HL-60 (cell line): ENCODE results near the gene SEPTIN11.

Source experiments
- DNase-seq, 2 experiments: peaks; one replicate each; pipeline ENCODE4 v3.0.0-alpha.2; 2010 to 2020; ENCODE audit warnings: low read depth in 1 of 2, low spot score in 1 of 2
- H3K27ac ChIP-seq: fragments of 250-450 bp; sonication (Bioruptor Pico); replicated peaks from 2 replicates; pipeline ENCODE4 v1.5.1; 2020; ENCODE audit warnings: mild to moderate bottlenecking, moderate library complexity
- H3K27me3 ChIP-seq: fragments of 250-450 bp; sonication (Bioruptor Pico); 2 replicates; pipeline ENCODE4 v1.5.1; 2021; ENCODE audit warnings: mild to moderate bottlenecking, moderate library complexity; ENCODE audit not compliant: insufficient read depth, poor library complexity, severe bottlenecking
- H3K4me3 ChIP-seq: replicated peaks from 2 replicates; pipeline ENCODE4 v1.5.1; 2011; ENCODE audit warnings: mild to moderate bottlenecking, control low read depth, low read length; ENCODE audit not compliant: insufficient read depth
- GABPA ChIP-seq: IDR thresholded peaks from 2 replicates; pipeline ENCODE4 v1.6.1; 2012; ENCODE audit warnings: low read depth
- POLR2AphosphoS5 ChIP-seq: IDR thresholded peaks from 2 replicates; pipeline ENCODE4 v1.6.1; 2012; ENCODE audit warnings: low read depth
- SPI1 ChIP-seq: IDR thresholded peaks from 2 replicates; pipeline ENCODE4 v1.6.1; 2012; ENCODE audit warnings: low read depth, mild to moderate bottlenecking, borderline replicate concordance
- TF ChIP-seq, protein P1 (sequence below): IDR thresholded peaks from 2 replicates; pipeline ENCODE4 v1.6.1; 2012; ENCODE audit warnings: low read depth; ENCODE audit not compliant: insufficient replicate concordance
- TF ChIP-seq, protein P2 (sequence below): IDR thresholded peaks from one replicate; pipeline ENCODE4 v1.5.1; 2011; ENCODE audit warnings: low read length, control low read depth, inconsistent platforms; ENCODE audit not compliant: insufficient read depth

Gene SEPTIN11

GRCh38 chr4:76955182-76955581, 5.6 kb downstream of the SEPTIN11 start:
- no peak for DNase-seq
- H3K4me3 ChIP-seq, result no peak overlapping the region
- TF ChIP-seq SPI1 (no peak), POLR2AphosphoS5 (no peak), GABPA (no peak)
- TF ChIP-seq, protein P1, sequence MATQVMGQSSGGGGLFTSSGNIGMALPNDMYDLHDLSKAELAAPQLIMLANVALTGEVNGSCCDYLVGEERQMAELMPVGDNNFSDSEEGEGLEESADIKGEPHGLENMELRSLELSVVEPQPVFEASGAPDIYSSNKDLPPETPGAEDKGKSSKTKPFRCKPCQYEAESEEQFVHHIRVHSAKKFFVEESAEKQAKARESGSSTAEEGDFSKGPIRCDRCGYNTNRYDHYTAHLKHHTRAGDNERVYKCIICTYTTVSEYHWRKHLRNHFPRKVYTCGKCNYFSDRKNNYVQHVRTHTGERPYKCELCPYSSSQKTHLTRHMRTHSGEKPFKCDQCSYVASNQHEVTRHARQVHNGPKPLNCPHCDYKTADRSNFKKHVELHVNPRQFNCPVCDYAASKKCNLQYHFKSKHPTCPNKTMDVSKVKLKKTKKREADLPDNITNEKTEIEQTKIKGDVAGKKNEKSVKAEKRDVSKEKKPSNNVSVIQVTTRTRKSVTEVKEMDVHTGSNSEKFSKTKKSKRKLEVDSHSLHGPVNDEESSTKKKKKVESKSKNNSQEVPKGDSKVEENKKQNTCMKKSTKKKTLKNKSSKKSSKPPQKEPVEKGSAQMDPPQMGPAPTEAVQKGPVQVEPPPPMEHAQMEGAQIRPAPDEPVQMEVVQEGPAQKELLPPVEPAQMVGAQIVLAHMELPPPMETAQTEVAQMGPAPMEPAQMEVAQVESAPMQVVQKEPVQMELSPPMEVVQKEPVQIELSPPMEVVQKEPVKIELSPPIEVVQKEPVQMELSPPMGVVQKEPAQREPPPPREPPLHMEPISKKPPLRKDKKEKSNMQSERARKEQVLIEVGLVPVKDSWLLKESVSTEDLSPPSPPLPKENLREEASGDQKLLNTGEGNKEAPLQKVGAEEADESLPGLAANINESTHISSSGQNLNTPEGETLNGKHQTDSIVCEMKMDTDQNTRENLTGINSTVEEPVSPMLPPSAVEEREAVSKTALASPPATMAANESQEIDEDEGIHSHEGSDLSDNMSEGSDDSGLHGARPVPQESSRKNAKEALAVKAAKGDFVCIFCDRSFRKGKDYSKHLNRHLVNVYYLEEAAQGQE, result no peak
- TF ChIP-seq, protein P2, sequence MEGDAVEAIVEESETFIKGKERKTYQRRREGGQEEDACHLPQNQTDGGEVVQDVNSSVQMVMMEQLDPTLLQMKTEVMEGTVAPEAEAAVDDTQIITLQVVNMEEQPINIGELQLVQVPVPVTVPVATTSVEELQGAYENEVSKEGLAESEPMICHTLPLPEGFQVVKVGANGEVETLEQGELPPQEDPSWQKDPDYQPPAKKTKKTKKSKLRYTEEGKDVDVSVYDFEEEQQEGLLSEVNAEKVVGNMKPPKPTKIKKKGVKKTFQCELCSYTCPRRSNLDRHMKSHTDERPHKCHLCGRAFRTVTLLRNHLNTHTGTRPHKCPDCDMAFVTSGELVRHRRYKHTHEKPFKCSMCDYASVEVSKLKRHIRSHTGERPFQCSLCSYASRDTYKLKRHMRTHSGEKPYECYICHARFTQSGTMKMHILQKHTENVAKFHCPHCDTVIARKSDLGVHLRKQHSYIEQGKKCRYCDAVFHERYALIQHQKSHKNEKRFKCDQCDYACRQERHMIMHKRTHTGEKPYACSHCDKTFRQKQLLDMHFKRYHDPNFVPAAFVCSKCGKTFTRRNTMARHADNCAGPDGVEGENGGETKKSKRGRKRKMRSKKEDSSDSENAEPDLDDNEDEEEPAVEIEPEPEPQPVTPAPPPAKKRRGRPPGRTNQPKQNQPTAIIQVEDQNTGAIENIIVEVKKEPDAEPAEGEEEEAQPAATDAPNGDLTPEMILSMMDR, result no peak
- H3K27me3 ChIP-seq, result no peaks in the 10 kb centered on the region
- no peak overlapping the region for H3K27ac ChIP-seq

- no peak for DNase-seq
- TF ChIP-seq, protein P1, result no peak
- no peak for TF ChIP-seq SPI1
- TF ChIP-seq GABPA, result no peak
- Histone ChIP-seq H3K27me3 (no peaks in the 10 kb centered on the region), H3K4me3 (no peak overlapping the region), H3K27ac (no peak overlapping the region)
Observed at GRCh38 chr4:76957004-76957738, 7.6 kb downstream of the SEPTIN11 start.

DNA sequence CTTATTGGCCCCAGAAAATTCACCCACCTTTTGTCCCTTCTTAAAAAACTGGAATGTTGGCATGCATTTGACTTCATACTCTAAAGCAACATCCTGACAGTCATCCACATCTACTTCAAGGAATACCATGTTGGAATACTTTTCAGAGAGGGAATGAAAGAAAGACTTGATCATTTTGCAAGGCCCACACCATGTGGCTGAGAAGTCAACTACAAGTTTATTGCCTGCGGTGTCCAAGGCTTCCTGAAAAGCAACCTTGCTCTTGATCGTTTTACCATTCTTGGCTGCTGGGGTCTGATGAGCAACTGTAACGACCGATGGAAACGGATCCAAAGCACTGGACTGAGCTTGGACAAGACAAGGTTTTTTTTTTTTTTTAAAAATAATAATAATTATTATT, 9.3 kb downstream of the SEPTIN11 start:
- H3K27me3 ChIP-seq, result no peaks in the 10 kb centered on the region
- no peak for DNase-seq
- H3K4me3 ChIP-seq, result no peak overlapping the region
- no peak overlapping the region for H3K27ac ChIP-seq
- TF ChIP-seq, protein P2, result no peak
- TF ChIP-seq, protein P1, result no peak
- TF ChIP-seq SPI1 (no peak), POLR2AphosphoS5 (no peak), GABPA (no peak)
